ENCODE results near the gene NUP210.

NUP210 gene

GRCh38 chr3:13273604-13274105, 146.5 kb downstream of the NUP210 start:
- TF ChIP-seq REST (IDR thresholded peaks at IDR 0.05; ENCODE audit: insufficient read depth in 1 of 2, low read depth in 2 of 2, low read length in 2 of 2) (no peak), FOXP2 (optimal IDR thresholded peaks at IDR 0.05; ENCODE audit: borderline replicate concordance, extremely low read depth, extremely low read length, insufficient read depth) (no peak), SIN3A (IDR thresholded peaks at IDR 0.05; ENCODE audit: borderline replicate concordance, insufficient read depth, low read length) (no peak), POLR2AphosphoS5 (IDR thresholded peaks at IDR 0.05; ENCODE audit: low read depth, low read length) (no peak), TAF1 (IDR thresholded peaks at IDR 0.05; ENCODE audit: borderline replicate concordance, insufficient read depth, low read length) (no peak)

GRCh38 chr3:13272831-13273603, 147.1 kb downstream of the NUP210 start:
- TF ChIP-seq FOXP2 (optimal IDR thresholded peaks at IDR 0.05; ENCODE audit: borderline replicate concordance, extremely low read depth, extremely low read length, insufficient read depth) (no peak), REST (IDR thresholded peaks at IDR 0.05; ENCODE audit: insufficient read depth in 1 of 2, low read depth in 2 of 2, low read length in 2 of 2) (no peak), SIN3A (IDR thresholded peaks at IDR 0.05; ENCODE audit: borderline replicate concordance, insufficient read depth, low read length) (no peak), POLR2AphosphoS5 (IDR thresholded peaks at IDR 0.05; ENCODE audit: low read depth, low read length) (no peak), TAF1 (IDR thresholded peaks at IDR 0.05; ENCODE audit: borderline replicate concordance, insufficient read depth, low read length) (no peak)

GRCh38 chr3:13269711-13270378, 150.3 kb downstream of the NUP210 start:
- TF ChIP-seq POLR2AphosphoS5 (IDR thresholded peaks at IDR 0.05; ENCODE audit: low read depth, low read length) (no peak), REST (IDR thresholded peaks at IDR 0.05; ENCODE audit: insufficient read depth in 1 of 2, low read depth in 2 of 2, low read length in 2 of 2) (no peak), FOXP2 (optimal IDR thresholded peaks at IDR 0.05; ENCODE audit: borderline replicate concordance, extremely low read depth, extremely low read length, insufficient read depth) (no peak), SIN3A (IDR thresholded peaks at IDR 0.05; ENCODE audit: borderline replicate concordance, insufficient read depth, low read length) (no peak), TAF1 (IDR thresholded peaks at IDR 0.05; ENCODE audit: borderline replicate concordance, insufficient read depth, low read length) (no peak)

GRCh38 chr3:13268961-13269441, 151.1 kb downstream of the NUP210 start:
- TF ChIP-seq POLR2AphosphoS5 (IDR thresholded peaks at IDR 0.05; ENCODE audit: low read depth, low read length): no peak
- no peak for TF ChIP-seq SIN3A (IDR thresholded peaks at IDR 0.05; ENCODE audit: borderline replicate concordance, insufficient read depth, low read length)
- no peak for TF ChIP-seq FOXP2 (optimal IDR thresholded peaks at IDR 0.05; ENCODE audit: borderline replicate concordance, extremely low read depth, extremely low read length, insufficient read depth)
- TF ChIP-seq REST (IDR thresholded peaks at IDR 0.05; ENCODE audit: insufficient read depth in 1 of 2, low read depth in 2 of 2, low read length in 2 of 2): no peak
- TF ChIP-seq TAF1 (IDR thresholded peaks at IDR 0.05; ENCODE audit: borderline replicate concordance, insufficient read depth, low read length): no peak

Data from PFSK-1 (cell line).